Mammary epithelial cell (primary cell): ENCODE results near the gene CMPK1.

ENCODE experiments used
- EZH2 ChIP-seq: IDR thresholded peaks from 2 replicates; pipeline ENCODE4 v1.6.1; 2012; ENCODE audit warnings: low read length, inconsistent platforms, borderline replicate concordance
- TF ChIP-seq, protein P1 (sequence below), 2 donors: IDR thresholded peaks in 1 of 2; conservative IDR thresholded peaks in 1 of 2; 2 replicates each; pipeline ENCODE4 v1.5.1; 2011 to 2012; ENCODE audit warnings: inconsistent platforms in 2 of 2, low read length in 2 of 2, mild to moderate bottlenecking in 2 of 2, control low read depth in 1 of 2, low read depth in 1 of 2; ENCODE audit not compliant: insufficient read depth in 1 of 2; ENCODE audit errors: extremely low read depth in 1 of 2

DNA sequence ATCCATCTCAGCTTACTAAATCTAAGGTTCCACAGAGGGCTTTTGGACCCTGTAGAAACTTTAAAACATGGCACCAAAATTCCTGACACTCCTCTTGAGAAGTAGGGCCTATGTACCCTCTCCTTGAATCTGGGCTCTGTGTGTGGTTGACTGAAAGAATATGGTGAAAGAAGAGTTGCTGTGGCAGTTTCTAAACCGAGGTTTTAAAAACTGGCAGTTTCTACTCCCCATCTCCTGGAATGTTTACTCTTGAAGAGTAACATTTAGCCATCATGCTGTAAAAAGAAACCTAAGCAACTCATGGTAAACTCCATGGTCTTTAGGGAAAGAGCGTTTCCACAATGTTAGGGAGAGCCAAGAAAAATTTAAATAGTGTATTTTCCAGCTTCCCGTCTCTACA, 4.6 kb upstream of the CMPK1 start:
- TF ChIP-seq, protein P1, sequence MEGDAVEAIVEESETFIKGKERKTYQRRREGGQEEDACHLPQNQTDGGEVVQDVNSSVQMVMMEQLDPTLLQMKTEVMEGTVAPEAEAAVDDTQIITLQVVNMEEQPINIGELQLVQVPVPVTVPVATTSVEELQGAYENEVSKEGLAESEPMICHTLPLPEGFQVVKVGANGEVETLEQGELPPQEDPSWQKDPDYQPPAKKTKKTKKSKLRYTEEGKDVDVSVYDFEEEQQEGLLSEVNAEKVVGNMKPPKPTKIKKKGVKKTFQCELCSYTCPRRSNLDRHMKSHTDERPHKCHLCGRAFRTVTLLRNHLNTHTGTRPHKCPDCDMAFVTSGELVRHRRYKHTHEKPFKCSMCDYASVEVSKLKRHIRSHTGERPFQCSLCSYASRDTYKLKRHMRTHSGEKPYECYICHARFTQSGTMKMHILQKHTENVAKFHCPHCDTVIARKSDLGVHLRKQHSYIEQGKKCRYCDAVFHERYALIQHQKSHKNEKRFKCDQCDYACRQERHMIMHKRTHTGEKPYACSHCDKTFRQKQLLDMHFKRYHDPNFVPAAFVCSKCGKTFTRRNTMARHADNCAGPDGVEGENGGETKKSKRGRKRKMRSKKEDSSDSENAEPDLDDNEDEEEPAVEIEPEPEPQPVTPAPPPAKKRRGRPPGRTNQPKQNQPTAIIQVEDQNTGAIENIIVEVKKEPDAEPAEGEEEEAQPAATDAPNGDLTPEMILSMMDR (conservative IDR thresholded peaks at IDR 0.05 in 1 of 2, IDR thresholded peaks at IDR 0.05 in 1 of 2; ENCODE audit: extremely low read depth in 1 of 2, insufficient read depth in 1 of 2, low read depth in 1 of 2, low read length in 2 of 2): no peak
- TF ChIP-seq EZH2: no peak
